Neutrophil (primary cell): ENCODE data around the gene EXOC4.

Experiments
- H3K27ac ChIP-seq: fragments of 200-600 bp; sonication (generic); 2 replicates; pipeline ENCODE4 v1.5.1; 2016; ENCODE audit warnings: mild to moderate bottlenecking, moderate library complexity
- H3K27me3 ChIP-seq: fragments of 200-600 bp; sonication (generic); 2 replicates; pipeline ENCODE4 v1.6.0; 2016; ENCODE audit warnings: mild to moderate bottlenecking
- H3K36me3 ChIP-seq: fragments of 200-600 bp; sonication (generic); 2 replicates; pipeline ENCODE4 v1.5.1; 2017
- H3K4me1 ChIP-seq, 2 experiments: fragments of 200-600 bp in 1 of 2; sonication (generic) in 1 of 2; 1 replicate in 1 of 2; 2 replicates in 1 of 2; pipeline versions ENCODE4 v1.5.1 to v1.6.1; 2013 to 2016; ENCODE audit warnings: low read depth in 1 of 2, low read length in 1 of 2, mild to moderate bottlenecking in 1 of 2, moderate library complexity in 1 of 2; ENCODE audit not compliant: control insufficient read depth in 1 of 2, insufficient read depth in 1 of 2
- H3K4me3 ChIP-seq, 2 experiments: fragments of 200-600 bp in 1 of 2; sonication (generic) in 1 of 2; 1 replicate in 1 of 2; 2 replicates in 1 of 2; pipeline ENCODE4 v1.5.1; 2013 to 2016; ENCODE audit warnings: low read depth in 1 of 2, low read length in 1 of 2, mild to moderate bottlenecking in 1 of 2, moderate library complexity in 1 of 2
- H3K9me3 ChIP-seq: fragments of 200-600 bp; sonication (generic); 2 replicates; pipeline ENCODE4 v1.5.1; 2016
- TF ChIP-seq, protein P1 (sequence below): fragments of 200-600 bp; sonication (generic); IDR thresholded peaks from 2 replicates; pipeline ENCODE4 v1.5.1; 2016; ENCODE audit warnings: antibody characterized with exemption

Gene EXOC4

DNA sequence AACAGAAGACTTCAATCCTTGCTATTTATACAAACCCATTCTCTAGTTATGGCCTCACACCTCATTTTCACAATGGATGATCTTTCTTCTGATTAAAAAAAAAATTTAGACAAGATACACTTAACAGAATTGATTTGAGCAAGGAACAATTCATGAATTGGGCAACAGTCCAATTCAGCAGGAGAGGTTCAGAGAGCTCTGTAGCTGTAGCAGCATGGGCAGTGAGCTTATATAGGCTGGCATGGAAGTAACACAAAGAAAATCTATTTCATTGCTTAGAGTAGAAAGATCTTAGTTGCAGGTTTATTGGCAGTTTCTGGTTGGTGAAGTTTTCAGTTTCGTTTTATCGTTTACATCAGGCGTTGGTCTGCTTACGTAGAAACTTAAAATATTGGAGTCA, 851.3 kb downstream of the EXOC4 start:
- H3K9me3 ChIP-seq: no peaks in the 10 kb centered on the region

DNA sequence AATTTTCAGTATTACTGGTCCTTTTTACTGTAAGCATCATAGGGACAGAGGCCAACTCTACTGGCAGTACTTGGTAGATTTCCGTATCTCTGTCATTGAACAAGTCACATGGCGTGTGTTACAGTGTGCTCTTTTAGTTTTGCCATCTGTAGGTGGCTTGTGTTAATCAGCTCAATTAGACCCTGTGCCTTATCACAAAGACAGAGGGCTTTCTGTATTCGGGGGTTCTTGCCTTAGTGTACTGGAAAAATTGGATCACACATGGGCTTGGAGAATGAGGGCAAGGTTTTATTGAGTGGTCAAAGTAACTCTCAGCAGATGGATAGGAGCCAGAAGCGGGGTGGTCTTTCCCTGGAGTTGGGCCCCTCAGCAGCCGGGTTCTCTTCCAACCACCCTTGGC, 853.0 kb downstream of the EXOC4 start:
- TF ChIP-seq, protein P1, sequence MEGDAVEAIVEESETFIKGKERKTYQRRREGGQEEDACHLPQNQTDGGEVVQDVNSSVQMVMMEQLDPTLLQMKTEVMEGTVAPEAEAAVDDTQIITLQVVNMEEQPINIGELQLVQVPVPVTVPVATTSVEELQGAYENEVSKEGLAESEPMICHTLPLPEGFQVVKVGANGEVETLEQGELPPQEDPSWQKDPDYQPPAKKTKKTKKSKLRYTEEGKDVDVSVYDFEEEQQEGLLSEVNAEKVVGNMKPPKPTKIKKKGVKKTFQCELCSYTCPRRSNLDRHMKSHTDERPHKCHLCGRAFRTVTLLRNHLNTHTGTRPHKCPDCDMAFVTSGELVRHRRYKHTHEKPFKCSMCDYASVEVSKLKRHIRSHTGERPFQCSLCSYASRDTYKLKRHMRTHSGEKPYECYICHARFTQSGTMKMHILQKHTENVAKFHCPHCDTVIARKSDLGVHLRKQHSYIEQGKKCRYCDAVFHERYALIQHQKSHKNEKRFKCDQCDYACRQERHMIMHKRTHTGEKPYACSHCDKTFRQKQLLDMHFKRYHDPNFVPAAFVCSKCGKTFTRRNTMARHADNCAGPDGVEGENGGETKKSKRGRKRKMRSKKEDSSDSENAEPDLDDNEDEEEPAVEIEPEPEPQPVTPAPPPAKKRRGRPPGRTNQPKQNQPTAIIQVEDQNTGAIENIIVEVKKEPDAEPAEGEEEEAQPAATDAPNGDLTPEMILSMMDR: no peak

More for the DNA sequence above, 851.3 kb downstream of the EXOC4 start:
- TF ChIP-seq, protein P1: no peak
- Histone ChIP-seq H3K4me3 (no peak overlapping the region), H3K4me1 (no peaks in the 10 kb centered on the region), H3K27me3 (no peaks in the 10 kb centered on the region), H3K36me3 (no peaks in the 10 kb centered on the region), H3K27ac (no peak overlapping the region)

DNA sequence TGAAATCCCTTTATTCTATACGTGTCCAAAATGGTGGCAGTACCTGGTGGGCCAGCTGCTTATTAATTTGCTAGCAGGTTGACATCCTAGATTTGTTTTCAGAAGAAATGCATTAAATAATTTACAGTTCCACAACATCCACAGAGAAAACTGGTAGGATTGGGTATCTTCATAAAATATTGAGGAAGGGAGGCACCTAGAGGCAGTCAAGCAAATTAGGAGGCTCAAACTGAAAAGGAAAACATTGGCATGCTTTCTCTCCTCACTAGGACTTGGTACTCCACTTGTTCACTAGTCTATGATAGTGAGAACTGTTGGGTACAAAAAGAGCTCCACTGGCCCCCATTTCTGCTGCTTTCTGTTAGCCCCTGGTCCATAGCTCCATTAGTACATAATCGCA, 855.9 kb downstream of the EXOC4 start:
- TF ChIP-seq, protein P1: no peak
- Histone ChIP-seq H3K4me1 (no peaks in the 10 kb centered on the region), H3K27me3 (no peaks in the 10 kb centered on the region), H3K27ac (no peak overlapping the region), H3K4me3 (no peak overlapping the region), H3K36me3 (no peaks in the 10 kb centered on the region), H3K9me3 (no peaks in the 10 kb centered on the region)

More for the DNA sequence above, 853.0 kb downstream of the EXOC4 start:
- H3K27ac ChIP-seq: no peak overlapping the region
- no peaks in the 10 kb centered on the region for H3K4me1 ChIP-seq
- H3K9me3 ChIP-seq: no peaks in the 10 kb centered on the region
- no peak overlapping the region for H3K4me3 ChIP-seq
- H3K27me3 ChIP-seq: no peaks in the 10 kb centered on the region
- H3K36me3 ChIP-seq: no peaks in the 10 kb centered on the region

DNA sequence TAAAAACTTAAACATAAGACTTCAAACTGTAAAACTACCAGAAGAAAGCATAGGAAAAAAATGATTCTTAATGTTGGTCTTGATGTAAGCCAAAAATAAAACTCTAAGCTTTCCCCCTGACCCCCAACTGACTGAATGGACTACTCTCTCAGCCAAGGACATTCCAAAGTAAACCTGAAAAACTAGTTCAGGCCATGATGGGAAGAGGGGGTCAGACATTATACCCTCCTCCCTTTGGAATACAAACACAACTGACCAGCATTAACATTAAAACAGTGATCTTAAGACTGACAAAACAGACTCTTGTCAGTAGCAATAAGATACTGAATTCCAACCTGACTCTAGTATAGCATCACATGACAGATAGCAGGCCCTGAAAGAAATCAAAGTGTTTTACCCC, 860.8 kb downstream of the EXOC4 start:
- TF ChIP-seq, protein P1: no peak
- H3K27ac ChIP-seq: no peak overlapping the region
- H3K4me1 ChIP-seq: no peaks in the 10 kb centered on the region
- H3K4me3 ChIP-seq: no peak overlapping the region
- H3K27me3 ChIP-seq: no peaks in the 10 kb centered on the region
- no peaks in the 10 kb centered on the region for H3K36me3 ChIP-seq
- no peaks in the 10 kb centered on the region for H3K9me3 ChIP-seq

DNA sequence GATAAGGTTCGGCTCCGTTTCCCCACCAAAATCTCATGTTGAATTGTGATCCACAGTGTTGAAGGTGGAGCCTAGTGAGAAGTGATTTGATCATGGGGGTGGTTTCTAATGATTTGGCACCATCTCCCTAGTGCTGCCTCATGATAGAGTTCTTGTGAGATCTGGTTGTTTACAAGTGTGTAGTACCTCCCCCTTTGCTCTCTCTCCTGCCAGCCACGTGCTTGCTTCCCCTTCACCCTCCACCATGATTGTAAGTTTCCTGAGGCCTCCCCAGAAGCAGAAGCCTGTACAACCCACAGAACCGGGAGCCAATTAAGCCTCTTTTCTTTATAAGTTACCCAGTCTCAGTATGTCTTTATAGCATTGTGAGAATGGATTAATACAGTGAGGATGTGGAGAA, 862.1 kb downstream of the EXOC4 start:
- no peaks in the 10 kb centered on the region for H3K27me3 ChIP-seq
- TF ChIP-seq, protein P1: no peak

More for the DNA sequence above, 862.1 kb downstream of the EXOC4 start:
- H3K27ac ChIP-seq: no peak overlapping the region
- no peak overlapping the region for H3K4me3 ChIP-seq
- H3K9me3 ChIP-seq: no peaks in the 10 kb centered on the region
- no peaks in the 10 kb centered on the region for H3K36me3 ChIP-seq
- H3K4me1 ChIP-seq: no peaks in the 10 kb centered on the region
